GM13977 (cell line): ENCODE data around the gene UNC5A.

Experiments used
- DNase-seq: peaks from one replicate; pipeline ENCODE4 v3.0.0; 2012; ENCODE audit warnings: low spot score
- CTCF ChIP-seq: IDR thresholded peaks from 2 replicates; pipeline ENCODE4 v1.5.1; 2012; ENCODE audit warnings: mild to moderate bottlenecking, control low read depth; ENCODE audit not compliant: insufficient read depth; ENCODE audit errors: extremely low read depth, missing control alignments
- in situ Hi-C: fragments of 300-500 bp; cut with MboI; formaldehyde crosslinking; loops from one replicate; pipeline ENCODE4 v1.12.0; 2022; ENCODE audit warnings: low sequenced_read_pairs, low pct_unique_long_range_greater_than_20kb, mixed read lengths, inconsistent platforms; ENCODE audit not compliant: unreplicated experiment

The UNC5A gene

GRCh38 chr5:176810081-176810597, at the start of gene UNC5A:
UNC5A (plus strand) TSS chr5:176810559; CDS start chr5:176810751, 192 bp downstream.
- in situ Hi-C loops, result no loop called here

GRCh38 chr5:176761755-176762154, 48.6 kb upstream of the UNC5A start:
- in situ Hi-C loops, result no loop called here
- DNase-seq, result no peak
- TF ChIP-seq CTCF, result no peak

More at GRCh38 chr5:176810081-176810597, at the start of gene UNC5A:
- DNase-seq, result peak; percentile 84
- TF ChIP-seq CTCF, result no peak

GRCh38 chr5:176762489-176762888, 47.9 kb upstream of the UNC5A start:
- in situ Hi-C loops, result no loop called here
- no peak for TF ChIP-seq CTCF
- no peak for DNase-seq

- DNase-seq, result no peak
- in situ Hi-C loops, result no loop called here
- no peak for TF ChIP-seq CTCF
Observed at GRCh38 chr5:176765687-176766086, 44.7 kb upstream of the UNC5A start.

GRCh38 chr5:176768174-176768970, 42.0 kb upstream of the UNC5A start:
- in situ Hi-C loops, result no loop called here
- no peak for TF ChIP-seq CTCF
- no peak for DNase-seq

GRCh38 chr5:176769911-176770310, 40.4 kb upstream of the UNC5A start:
- TF ChIP-seq CTCF, result no peak
- no peak for DNase-seq
- in situ Hi-C loops, result no loop called here

- in situ Hi-C loops, result no loop called here
- no peak for DNase-seq
- TF ChIP-seq CTCF, result no peak
Observed at GRCh38 chr5:176770431-176770830, 39.9 kb upstream of the UNC5A start.
